ENCODE results near the gene ZNF579.

ZNF579 gene

DNA sequence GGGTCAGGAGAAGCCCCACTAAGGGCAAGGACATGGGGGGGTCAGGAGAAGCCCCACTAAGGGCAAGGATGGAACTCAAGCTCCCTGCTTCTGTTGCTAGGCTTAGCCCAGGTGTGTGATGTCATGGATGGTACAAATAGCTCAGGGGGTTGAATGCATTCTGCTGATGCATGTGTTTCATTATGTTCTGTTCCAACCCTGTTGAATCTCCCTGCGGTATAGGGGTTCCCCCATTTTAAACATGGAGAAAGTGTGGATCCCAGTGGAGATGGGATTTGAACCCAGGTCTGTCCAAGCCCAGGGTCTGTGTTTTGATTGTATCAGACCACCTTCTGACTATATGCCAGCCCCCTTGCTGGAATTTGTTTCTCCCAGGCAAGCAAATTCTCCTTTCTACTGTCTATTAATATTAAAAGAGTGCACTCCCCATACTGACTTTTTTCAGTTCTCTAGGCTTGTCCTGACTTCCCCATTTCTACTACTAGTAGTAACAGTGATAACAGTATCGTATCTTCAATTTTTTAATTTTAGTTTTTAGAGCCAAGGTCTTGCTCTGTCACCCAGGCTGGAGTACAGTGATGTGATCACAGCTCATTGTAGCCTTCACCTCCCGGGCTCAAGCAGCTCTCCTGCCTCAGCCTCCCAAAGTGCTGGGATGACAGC, 31.5 kb upstream of the ZNF579 start:
- DNase-seq: peak; percentile 51

DNA sequence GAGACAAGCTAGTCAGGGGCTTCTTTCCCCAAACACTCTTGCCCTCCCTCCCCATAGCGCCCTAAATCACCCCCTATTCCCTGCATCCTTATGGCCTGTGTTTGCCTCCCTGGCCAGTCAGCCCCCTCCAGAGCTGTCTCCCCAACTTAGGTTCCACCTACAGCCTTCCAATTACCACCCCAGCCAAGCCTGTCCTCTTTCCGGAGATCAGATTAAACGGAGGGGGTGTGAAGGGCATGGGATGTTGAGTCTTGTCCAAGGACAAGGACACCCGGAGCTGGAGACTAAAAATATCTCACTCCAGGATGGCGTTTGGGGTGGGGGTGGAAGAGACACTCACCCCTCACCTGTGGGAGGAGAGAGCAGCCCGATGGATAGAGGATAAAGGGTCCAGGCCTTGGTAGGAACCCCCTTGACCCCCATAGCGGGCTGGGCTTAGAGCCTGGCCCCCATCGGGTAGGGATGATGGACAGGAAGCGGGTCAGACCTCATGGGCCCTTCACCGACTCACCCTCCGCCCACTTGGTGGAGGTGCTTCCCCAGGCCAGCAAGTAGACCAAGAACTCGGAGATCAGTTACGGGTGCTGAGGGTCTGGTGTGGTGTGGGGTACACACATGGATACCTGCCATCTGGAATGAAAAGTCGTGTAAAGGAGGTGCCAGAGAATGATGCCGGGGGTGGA, 30.8 kb upstream of the ZNF579 start:
- DNase-seq: no peak

DNA sequence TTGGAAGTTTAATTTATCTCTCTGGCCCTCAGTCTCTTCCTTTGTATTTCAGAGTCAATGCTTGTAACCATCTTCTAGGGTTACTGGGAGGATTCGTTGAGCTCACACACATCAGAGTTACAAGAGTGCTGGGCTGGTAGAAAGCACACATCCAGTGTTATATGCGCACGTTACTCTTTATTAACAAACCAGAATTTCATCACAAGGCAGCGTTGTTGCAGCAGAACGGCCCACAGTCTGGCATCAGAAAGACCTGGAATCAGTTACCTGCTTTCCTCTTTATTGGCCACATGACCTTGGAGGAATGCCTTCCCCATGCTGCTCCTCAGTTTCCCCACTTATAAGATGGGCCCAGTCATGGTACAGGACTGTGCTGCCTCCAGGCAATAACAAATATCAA, 28.7 kb upstream of the ZNF579 start:
- DNase-seq: no peak

DNA sequence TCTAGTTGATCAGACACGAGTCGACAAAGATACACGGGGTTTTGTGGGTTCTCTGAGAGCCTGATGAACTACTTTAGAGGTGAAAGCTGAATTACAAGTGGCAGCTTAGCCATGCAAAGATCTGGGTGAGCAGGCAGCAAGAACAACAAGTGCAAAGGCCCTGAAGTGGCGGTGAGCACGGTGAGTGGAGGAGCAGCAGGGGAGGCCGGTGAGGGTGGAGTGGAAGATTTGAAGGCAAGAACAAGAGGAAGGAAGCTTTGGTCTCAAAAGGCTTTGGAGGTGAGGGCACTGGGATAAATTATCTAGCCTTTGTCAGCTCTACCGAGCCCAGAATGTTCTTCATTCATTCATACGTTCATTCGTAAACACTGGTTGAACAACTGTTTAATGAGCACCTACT, 26.2 kb upstream of the ZNF579 start:
- DNase-seq: no peak

DNA sequence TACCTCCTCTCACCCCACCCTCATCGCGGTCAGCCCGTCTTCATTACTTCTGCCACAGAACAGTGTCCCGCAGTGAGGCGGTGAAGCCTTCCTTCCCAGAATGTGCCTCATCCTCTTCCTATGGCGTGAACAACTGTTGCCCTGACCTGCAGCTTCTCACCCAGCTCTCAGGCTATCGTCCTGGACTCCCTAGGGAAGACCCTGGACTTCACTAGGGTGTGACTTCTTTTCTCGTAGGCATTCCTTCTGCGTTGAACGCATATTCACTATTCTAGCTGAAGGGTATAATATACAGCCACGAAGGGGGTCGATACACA, 25.8 kb upstream of the ZNF579 start:
- DNase-seq: no peak

DNA sequence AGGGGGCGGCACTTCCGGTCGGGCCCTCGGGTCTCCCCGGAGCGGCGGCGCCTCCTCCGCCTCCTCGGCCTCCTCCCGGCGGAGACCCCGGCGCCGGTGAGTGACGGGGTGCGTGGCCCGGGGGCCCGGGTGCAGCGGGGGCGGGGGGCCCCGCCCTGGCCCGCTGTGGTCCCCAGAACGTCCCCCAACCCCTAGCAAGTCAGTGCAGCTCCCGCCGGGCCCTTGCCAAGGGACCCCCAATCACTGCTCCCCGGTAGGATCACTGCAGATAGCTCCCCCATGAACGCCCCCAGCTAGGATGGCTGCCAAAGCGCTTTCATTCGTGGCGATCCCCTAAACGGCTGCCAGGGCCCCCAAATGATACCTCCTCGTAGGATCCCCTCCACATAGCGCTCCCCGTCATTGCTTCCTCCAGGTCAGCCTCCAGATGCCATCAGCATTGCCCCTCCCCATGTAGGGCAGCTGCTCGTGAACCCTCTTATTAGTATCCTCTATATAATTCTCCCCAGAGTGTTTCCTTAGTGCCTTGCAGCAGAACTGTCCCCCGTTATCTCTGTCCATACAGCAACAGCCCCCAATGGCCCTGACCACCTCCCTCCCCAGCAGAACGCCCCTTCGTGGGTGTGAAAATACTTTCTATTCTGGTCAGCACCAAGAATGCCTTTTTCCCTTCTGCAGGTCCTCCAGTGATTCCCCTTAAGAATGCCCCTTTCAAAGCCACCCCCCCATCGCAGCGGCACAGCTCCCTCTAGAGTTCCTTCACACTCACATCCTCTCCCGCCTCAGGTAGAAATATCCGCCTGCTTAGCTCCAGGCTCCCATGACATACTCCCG, 25.2 kb upstream of the ZNF579 start, which contains the start of gene ZNF865:
ZNF865 (plus strand) TSS at position 11 of the 834 bp plus-strand sequence. CDS start 7,972 bp downstream, outside the sequence.
- peak; percentile 75 for DNase-seq

DNA sequence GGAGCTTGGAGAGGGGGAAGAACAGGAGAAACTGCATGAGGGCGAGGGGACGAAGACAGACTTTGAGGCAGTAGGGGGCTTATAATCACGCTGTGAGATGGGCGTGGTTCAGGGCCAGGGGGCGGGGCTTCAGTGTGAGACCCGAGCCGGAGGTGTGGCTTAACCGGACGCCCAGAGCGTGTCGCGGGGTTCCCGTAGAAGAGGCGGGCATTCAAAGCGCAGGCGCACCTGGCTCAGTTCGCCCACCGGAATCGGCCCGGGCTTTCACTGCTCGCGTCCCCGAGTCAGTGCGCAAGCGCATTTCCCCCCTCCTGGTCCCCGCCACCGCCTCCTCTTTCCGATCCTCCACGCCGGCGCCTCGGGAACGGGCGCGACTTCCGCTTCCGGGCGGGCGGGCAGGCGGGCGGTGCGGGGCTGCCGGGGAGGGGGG, 24.6 kb upstream of the ZNF579 start:
- peak; percentile 98 for DNase-seq

DNA sequence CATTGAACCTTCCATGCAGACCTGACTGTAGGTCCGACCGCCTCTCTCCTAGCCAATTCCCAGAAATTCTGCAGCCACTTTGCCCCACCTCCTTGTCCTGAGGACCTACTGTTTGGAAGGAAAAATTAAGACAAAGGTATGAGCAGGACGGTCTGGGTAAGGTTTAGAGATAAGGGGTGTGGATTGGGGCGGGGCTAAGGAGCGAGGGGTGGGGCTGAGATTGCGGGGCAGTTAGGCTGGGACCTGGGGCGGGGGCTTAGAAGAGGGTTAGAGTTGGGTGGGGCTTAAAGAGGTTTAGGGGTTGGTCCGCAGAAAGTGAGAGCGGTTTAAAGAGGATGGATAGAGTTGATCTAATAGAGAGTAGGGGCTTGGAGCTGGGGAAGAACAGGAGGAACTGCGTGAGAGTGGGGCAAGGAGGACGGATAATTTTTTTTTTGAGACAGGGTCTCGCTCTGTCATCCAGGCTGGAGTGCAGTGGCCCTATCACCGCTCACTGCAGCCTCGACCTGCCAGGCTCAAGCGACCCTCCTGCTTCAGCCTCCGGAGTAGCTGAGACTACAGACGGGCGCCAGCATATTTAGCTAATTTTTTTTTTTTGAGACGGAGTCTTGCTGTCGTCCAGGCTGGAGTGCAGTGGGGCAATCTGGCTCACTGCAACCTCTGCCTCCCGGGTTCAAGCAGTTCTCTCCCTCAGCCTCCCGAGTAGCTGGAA, 23.1 kb upstream of the ZNF579 start:
- no peak for DNase-seq

DNA sequence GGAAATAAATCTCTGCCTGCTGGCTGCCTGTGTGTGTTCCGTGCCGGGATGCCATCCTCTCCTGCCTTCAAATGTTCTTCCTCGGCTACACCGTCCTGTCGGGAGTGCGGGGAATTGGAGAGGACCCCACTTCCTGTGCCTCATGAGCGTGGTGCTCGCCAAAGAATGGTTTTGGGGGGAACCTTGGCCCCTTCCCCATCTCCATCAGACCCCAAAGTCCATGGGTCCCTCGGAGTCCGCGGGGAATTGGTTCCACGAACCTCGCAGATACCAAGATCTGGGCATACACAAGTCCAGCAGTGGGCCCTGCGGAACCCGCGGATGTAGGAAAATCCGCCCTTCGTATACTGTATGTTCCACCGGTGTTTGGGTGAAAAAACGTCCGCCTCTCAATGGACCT, 22.5 kb upstream of the ZNF579 start:
- no peak for DNase-seq

DNA sequence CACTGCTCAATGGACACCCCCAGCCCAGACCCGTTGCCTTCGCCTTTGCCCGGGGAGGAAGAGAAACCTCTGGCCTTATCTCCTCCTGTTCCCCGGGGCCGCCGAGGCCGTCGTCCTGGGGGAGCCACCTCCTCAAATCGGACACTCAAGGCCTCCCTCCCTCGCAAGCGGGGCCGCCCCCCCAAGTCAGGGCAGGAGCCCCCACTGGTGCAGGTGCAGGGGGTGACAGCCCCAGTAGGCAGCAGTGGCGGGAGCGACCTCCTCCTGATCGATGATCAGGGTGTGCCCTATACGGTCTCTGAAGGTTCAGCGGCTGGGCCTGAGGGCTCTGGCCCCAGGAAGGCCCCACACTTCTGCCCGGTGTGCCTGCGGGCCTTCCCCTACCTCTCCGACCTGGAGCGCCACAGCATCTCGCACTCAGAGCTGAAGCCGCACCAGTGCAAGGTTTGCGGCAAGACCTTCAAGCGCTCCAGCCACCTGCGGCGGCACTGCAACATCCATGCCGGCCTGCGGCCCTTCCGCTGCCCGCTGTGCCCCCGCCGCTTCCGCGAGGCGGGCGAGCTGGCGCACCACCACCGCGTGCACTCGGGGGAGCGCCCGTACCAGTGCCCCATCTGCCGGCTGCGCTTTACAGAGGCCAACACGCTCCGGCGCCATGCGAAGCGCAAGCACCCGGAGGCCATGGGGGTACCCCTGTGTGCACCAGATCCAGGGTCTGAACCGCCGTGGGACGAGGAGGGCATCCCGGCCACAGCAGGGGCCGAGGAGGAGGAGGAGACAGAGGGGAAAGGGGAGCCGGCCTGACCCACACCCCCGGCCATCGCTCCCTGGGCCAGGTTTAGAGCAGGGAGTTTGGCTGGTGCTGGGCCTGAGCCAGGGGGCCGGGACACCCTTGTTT, 21.7 kb upstream of the ZNF579 start:
- no peak for DNase-seq

DNA sequence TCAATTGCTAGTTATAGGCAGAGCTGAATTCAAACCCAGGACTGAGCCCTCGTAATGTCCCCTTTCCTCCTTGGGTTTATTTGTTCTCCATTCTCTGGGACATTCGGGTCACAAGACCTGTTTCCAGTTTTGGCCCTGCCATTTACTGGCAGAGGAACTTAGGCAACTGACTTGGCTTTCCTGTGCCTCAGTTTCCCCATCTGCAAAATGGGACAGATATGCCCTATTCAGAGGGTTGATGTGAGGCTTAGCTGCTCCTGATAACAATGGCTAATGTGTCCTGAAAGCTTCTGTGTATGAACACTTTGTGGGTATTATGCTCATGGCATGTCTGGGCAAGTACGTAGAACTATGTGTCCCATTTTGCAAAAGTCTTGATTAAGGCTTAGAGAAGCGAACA, 20.4 kb upstream of the ZNF579 start:
- DNase-seq: peak; percentile 26

DNA sequence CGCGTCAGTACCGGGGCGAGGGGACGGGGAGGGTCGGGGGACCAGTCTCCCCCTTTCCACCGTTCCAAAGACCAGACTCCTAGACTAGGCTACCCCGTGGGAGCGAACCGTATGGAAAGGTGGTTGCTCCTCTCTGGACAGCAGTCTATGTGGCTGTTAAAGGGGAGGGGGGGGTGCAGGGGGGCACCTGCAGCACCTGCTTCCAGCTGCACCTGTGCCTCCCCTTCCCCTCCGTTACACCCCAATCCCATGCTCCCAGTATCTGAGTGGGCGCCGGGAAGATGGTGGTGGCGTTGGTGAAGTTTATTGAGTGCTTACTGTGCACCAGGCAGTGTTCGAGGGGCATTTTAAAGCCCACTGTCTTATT, 20.0 kb upstream of the ZNF579 start:
- DNase-seq: no peak

DNA sequence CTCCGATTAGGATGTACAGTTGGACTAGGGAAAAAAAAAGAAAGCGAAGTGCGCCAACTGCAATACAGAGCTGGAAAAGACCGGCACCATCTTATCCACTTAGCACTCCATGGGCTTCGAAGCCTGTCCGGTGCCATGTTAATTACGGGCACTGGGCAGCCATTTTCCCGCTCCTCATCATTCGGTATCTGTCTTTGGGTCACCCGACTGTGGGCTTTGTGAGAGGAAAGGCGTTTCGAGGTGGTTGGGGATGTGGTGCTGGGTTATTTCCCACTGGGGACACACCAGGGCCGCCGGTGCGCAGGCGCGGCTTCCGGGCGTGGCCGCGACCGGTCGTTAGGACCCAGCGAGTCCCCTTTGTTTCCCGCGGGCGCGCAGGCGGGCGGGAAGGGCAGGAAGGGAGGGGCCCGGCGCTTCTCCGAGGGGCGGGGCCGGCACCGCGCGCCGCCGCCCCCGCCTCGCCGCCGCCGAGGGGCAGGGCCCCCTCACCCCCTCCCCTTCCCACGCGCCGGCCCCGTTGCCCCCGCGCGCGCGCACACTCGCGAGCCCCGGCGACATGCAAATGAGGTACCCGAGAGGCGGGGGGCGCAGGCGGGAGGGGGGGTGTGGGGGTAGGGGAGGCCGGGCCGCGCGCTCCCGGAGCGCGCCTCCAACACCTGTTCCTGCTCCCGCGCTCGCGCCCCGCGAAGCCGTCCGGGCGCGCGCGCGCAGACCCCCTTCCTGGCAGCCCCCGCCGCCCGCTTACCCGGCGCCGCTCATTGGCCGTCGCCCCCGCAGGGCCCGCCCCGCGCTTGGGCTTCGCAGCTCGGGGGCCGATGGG, 19.4 kb upstream of the ZNF579 start, which contains the start of gene ZNF524:
ZNF524 (plus strand) TSS at position 447 of the 820 bp plus-strand sequence. CDS start 1,825 bp downstream, outside the sequence.
- DNase-seq: peak; percentile 95

DNA sequence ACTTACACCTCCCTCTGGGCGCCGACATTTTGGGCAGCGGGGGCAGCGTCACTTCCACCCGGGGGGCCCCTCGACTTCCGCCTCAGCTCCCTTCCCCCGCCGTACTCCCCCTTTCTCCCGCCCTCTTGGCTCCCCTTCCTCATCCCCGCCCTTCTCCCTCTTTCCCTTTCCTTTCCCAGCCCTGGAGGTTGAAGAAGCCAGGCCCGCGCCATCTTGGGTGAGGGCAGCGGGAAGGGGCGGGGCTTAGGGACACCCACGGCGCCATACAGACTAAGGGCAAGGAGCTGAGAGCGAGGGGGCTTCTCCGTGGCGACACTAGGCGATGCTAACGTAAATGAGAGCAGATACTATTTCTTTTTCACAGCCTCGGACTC, 18.8 kb upstream of the ZNF579 start, which contains the start of gene FIZ1:
FIZ1 (minus strand) TSS at position 50 of the 374 bp plus-strand sequence. CDS start 1,652 bp downstream, outside the sequence.
- DNase-seq: peak; percentile 99

DNA sequence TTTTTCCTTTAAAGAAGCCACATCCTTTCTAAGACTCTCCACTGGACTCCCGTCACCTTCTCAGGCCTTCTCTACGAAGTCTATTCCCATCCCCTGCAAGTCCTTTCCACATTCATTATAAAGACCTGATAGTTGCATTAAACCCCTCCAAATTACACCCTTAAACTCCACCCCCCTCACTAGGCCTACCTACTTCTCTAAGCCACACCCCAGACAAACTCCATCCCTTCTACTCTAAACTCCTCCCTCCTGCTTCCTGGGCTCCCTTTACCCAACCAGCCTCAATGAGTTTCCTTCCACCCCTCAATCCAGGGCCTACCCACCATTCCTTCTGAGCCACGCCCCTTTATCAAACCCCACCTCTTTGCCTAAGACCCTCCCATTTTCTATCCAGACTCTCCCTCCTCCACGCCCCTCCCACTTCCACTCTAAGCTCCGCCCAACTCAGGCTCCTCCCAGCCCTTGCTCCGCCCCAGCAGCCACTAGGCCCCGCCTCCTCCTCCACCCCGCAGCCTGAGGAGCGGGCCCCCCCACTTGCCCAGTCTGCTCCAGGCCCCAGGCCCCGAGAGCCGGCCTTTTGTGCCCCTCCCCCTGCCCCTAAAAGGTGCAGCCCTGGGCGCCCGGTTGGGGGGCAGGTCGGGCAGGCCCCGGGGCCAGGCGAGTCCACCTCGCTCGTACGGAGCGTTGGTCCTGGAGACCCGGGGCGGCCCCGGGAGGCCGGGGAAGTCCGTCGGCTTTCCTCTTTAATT, 18.2 kb upstream of the ZNF579 start:
- peak; percentile 95 for DNase-seq

DNA sequence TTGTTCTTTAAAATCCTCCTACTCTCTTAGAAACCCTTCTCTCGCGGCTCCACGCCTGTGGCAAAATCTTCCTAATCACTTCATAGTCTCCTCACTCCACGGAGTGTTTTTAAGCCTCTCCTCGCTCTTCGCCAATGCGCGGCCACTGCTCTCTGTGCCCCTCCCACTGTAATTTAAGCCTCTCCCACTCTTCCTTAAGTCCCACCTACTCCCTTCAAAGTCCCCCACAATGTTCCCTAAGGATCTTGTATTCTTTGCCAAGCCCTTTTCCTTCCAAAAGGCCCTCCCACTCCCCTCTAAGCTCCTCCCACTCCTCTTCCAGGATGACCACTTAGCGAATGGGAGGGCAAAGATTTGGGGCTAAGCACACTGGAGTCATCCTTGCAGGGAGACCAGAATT, 17.4 kb upstream of the ZNF579 start:
- DNase-seq: no peak

DNA sequence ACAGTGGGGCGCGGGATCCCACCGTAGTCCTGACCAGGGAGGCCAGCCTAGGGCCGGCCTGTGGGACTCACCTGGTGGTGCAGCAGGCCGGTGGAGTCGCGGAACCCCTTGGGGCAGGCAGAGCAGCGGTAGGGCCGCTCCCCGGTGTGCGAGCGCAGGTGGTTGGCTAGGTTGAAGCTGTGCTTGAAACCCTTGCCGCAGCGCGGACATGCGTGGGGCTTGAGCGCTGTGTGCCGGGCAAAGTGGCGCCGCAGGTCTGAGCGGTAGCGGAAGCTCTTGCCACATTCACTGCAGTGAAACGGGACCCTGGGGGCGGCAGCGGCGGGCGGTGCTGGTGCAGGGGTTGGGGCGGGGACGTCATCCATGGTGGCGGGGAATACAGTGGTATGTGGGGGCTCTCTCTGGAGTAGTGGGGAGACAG, 16.9 kb upstream of the ZNF579 start:
- no peak for DNase-seq

DNA sequence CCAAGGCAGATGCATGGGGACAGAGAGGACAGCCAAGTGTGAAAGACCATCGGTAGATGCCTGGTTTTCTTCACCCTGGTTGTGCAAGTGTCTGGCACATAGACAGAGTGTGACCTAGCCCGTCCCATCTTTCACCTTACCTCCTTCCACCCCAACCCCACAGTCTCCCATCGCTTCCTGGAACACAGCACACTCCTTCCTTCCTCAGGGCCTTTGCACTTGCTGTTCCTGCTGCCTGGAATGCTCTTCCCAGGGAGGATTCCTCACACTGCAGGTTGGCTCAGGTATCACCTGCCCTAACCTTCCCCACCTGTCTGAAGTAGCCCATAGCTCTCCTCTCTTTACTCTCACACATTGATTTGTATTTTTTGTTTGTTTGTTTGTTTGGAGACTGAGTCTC, 15.7 kb upstream of the ZNF579 start:
- DNase-seq: no peak

DNA sequence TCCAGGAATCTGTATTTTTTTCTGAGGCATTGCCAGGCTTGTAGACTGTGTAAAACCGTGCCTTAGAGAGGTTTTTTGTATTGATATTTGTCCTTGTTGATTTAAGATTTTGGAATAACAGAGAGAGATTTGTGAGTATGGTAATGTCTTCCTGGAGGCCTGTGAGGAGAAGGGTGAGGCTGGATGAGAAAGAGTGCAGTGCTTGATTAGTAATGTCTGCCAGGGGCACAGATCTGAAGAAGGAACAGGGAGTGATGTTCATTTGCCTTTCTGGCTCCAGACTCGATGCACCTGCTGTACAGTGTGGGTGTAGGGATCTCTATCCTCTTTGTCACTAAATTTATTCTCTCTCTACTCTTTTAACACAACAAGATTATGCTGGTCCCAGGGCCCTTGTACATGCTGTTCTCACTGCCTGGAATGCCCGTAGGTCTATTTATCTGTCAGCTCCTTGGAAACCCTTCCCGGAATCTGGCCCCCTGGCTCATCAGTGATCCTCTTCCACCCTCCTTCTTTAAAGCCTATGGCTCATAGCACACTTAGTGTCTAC, 14.4 kb upstream of the ZNF579 start:
- DNase-seq: no peak
